ENCODE results near the gene MAOA.
"Not testable (repeated sequence)": the region's sequence is repeated elsewhere in the genome, so short reads cannot be mapped to it uniquely, and the experiment has no call there.

MAOA gene

DNA sequence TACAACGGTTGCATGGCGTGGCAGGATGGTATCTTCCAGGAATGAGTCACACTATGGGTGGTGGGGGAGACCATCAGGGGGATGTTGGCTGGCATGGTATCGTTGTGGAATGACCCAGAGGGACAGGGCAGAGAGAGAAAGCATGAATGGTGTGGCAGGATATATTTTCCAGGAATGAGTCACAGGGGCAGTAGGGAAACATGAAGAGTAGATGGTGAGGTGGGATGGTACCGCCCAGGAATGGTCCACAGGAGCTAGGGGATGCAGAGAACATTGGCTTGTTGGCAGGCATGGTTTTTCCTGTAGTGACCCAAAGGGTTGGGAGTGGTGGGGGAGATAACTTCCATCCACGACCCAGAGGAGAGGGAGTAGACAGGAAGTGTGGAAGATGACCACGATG lies 62.4 kb downstream of the MAOA start:
- DNase-seq = no peak

DNA sequence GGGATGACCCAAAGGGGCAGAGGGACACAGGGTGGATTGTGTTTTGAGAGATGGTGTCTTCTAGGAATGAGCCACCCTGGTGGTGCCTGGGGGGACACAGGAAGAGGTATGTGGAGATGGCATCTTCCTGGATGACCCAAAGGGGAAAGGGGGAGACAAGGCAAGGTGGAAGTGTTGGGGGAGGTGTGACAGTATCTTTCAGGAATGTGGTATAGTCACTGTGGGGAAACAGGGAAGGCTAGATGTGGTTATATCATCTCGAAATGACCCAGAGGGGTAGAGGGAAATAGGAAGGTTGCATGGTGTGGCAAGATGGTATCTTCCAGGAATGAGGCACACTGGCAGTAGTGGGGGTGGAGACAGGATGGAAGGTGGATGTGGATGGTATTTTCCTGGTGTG lies 62.9 kb downstream of the MAOA start:
- DNase-seq = no peak

DNA sequence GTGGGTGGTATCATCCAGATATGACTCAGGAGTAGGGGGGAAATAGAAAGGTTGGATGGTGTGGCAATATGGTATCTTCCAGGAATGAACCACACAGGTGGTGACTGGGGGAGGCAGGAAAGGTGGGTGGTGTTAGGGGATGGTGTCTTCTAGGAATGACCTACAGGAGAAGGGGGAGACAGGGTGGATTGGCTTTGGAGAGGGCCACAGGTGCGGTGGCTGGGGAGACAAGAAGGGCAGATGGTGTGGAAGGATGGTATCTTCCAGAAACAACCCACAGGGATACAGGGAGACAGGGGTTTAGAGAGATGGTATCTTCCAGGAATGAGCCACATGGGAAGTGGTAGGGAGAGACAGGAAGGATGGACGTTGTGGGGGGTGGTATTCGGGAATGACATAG lies 64.0 kb downstream of the MAOA start:
- no peak for DNase-seq

DNA sequence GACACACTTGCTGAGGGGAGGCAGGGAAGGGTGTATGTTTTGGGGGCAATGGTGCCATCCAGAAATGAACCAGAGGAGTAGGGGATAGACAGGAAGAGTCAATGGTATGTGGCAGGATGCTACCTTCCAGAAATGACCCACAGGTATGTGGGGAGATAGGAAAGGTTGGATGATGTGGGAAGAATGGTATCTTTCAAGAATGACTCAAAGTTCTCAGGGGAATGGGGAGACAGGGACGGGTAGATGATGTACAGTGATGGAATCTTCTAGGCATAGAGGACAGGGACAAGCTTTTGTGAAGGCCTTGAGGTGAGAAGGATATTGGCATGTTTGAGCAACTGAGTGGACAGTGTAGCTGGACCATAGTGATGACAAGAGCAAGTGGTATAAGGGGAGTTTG lies 64.9 kb downstream of the MAOA start:
- DNase-seq = no peak

DNA sequence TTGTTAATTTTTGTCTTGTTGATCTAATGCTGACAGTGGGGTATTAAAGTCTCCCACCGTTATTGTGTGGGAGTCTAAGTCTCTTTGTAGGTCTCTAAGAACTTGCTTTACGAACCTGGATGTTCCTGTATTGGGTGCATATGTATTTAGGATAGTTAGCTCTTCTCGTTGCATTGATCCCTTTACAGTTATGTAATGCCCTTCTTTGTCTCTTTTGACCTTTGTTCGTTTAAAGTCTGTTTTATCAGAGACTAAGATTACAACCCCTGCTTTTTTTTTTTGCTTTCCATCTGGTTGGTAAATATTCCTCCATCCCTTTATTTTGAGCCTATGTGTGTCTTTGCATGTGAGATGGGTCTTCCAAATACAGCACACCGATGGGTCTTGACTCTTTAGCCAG lies 69.1 kb downstream of the MAOA start:
- DNase-seq = not testable (repeated sequence)

DNA sequence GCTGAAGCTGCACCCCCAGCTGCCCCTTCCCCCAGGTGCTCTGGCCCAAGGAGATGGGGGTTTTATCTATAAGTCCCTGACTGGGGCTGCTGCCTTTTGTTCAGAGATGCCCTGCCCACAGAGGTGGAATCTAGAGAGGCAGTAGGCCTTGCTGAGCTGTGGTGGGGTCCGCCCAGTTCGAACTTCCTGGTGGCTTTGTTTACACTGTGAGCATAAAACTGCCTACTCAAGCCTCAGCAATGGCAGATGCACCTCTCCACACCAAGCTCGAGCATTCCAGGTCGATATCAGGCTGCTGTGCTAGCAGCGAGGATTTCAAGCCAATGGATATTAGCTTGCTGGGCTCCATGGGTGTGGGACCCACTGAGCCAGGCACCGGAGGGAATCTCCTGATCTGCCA lies 71.2 kb downstream of the MAOA start:
- DNase-seq = not testable (repeated sequence)

DNA sequence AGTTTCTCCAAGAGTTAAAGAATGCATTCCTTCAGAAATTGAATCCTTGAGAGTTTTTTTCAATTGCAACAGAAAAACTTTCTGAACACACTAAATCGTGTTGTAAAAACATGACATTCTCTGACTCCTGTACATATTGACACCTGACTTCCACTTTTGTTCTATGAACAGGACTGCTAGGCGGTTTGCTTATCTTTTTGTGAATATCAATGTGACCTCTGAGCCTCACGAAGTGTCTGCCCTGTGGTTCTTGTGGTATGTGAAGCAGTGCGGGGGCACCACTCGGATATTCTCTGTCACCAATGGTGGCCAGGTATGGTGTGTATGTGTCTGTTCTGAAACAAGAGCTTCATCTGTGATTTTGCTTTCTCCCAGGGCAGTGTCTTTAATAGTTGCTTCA lies 71.9 kb downstream of the MAOA start:
- DNase-seq = no peak

DNA sequence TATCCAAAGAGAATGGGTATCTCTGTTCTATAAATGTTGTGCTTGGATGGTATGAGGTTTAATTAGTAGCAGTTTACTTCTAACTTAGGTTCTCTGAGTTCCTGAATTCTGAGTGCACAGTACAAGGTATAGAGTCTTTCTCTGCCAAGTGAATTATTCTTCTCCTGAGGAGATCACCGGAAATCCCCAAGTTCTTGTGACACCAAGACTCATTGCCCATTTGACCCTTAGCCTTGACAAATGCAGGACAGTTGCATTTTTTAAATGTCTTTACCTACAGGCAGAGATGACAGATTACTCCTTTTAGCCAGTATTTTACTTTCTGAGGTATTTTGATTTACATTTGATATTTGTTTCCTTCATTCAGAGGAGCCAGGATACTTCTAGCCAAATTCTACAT lies 72.9 kb downstream of the MAOA start:
- DNase-seq = no peak

DNA sequence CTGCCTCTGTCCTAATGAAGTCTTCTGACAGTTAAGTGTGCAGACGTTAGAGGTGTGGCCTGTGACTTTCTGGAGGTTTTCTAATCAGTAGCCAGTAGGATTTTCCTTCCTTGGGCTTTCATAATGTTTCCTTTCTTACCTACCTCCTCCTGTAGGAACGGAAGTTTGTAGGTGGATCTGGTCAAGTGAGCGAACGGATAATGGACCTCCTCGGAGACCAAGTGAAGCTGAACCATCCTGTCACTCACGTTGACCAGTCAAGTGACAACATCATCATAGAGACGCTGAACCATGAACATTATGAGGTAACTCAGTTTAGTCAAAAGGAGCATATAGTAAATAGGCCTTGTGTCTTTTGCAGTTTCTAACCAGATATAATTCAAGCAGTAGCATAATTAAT lies 75.0 kb downstream of the MAOA start:
- DNase-seq = no peak

DNA sequence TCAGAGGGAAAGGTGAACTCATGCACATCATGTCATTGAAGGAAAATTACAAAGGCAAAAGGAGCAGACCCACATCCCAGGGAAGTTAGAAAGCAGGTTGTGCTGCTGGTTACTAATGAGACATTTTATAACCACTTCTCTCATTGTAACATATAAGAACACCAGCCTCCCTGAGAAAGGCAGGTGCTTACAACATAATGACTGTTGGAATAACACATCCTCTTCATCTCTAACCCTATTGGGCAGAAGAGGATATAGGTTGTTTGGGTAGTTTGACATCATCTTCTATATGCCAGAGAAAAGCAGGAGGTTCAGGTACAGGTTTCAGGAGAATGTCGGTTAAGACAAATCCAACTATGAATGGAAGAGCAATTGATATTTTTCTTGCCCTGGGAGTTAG lies 77.6 kb downstream of the MAOA start:
- no peak for DNase-seq

DNA sequence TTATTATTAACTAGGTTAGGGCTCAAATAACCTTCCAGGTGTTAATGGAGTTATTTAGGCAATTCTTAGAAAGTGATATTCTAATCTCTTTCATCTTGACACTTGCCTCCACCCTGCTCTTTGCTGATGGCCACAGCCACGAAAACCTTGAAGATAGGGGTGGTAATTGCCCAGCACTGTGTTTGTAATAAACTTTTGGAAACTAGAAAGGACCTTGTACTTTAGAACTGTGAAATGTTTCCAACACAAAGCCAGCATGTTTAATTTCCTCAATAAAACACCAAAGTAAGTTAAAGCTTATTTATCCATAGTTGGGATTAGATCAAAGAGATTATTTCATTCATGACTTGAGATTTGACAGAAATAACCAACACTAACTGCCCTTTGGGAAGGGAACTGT lies 78.3 kb downstream of the MAOA start:
- DNase-seq = no peak

DNA sequence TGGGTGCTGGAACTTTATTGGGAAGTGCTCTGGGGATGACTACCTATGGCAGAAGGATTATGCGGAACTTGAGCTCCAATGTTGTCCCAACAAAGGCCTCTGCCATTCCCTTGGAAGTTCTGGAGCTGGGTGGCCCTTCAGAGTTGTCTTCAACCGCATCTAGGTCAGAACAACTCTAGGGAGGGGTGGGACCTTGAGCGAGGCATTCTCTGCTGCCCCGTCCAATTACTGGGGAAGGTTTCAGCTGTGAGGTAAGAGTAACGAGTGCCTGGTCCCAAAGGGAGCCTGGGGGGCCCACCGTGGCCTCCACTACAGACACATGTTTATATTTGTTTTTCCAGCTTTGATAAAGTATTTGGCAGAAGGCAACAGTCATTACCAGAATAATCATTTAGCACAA lies 79.4 kb downstream of the MAOA start:
- DNase-seq = no peak

DNA sequence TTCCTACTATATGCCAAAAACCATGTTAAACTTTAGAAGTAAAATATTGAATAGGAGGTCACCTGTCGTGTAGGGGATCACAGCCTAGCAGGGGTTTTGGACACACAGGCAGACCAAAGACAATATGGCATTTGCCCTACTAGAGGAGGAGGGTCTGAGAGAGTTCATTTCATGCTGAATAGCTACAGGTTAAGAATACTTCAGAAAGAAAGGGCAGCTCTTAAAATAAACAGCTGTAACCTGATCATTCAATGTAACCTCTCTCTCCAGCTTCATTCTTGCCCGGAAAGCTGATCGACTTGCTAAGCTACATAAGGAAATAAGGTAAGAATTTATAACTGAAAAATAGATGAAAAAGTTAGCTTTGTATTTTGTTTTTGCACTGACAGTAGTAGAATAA lies 79.9 kb downstream of the MAOA start:
- DNase-seq = no peak

DNA sequence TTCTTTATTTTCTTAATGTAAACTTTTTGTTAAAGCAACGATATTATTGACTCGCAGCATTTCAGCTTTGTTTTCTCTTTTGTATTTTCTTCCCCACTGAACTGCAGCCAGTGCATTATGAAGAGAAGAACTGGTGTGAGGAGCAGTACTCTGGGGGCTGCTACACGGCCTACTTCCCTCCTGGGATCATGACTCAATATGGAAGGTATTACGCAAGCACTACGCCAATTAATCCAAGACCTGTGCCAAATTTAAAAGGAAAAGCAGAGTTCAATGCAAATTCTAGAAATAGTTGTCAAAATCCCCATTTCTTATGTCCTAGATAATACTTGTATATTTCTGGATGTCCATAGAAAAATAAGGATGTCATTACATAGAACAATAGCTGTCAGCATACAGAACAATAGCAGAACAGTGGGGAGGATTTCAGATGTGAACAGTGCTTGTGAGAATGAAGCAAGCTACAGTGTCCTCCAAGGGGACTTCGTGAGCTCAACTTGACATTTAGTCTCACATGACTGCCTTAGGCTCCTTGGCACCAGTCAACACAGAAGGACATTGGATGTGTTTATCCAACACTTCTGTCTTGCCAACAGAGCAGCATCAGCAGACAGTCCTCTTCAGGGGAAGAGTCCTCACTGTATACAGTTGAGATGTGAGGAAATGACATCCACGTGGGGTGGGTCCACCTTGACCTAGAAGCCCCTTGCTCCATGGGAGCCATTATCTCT lies 85.9 kb downstream of the MAOA start:
- no peak for DNase-seq

DNA sequence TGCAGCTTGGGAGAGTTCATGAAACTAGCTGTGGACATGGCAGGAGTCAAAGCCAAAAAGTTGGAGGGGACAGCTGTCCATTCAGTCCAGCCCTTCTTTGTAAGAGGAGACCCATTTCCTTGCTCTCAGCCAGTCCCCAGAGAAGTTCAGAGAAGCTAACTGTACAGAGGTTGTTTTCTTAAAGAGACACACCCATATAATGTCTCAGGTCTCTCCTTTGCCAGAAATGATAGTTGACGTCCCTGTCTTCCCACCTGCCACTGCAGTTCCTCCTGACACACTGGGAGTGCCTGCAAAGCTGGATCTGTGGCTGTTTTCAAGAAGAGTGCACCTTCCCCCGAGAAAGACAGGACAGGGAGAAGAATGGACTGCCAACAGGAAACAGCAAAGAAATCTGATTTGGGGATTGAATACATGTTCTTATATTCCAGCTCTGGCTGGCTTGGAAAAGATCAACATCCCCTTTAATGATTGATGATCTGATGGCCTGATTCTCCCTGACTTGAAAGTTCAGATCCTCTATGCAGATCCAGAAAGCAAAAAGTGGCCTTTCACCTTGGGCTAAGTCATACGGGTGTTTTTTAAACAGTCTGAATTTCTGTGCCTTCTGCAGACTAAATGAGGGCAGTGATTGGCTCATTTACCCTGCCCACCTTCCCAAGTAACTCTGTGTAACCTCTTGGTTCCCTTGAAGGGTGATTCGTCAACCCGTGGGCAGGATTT lies 87.2 kb downstream of the MAOA start:
- DNase-seq = no peak

DNA sequence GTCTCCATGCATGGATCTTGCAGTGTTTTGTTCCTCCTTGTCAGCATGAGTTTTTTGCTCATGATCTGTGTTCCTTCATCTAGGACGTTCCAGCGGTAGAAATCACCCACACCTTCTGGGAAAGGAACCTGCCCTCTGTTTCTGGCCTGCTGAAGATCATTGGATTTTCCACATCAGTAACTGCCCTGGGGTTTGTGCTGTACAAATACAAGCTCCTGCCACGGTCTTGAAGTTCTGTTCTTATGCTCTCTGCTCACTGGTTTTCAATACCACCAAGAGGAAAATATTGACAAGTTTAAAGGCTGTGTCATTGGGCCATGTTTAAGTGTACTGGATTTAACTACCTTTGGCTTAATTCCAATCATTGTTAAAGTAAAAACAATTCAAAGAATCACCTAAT lies 88.2 kb downstream of the MAOA start:
- no peak for DNase-seq

DNA sequence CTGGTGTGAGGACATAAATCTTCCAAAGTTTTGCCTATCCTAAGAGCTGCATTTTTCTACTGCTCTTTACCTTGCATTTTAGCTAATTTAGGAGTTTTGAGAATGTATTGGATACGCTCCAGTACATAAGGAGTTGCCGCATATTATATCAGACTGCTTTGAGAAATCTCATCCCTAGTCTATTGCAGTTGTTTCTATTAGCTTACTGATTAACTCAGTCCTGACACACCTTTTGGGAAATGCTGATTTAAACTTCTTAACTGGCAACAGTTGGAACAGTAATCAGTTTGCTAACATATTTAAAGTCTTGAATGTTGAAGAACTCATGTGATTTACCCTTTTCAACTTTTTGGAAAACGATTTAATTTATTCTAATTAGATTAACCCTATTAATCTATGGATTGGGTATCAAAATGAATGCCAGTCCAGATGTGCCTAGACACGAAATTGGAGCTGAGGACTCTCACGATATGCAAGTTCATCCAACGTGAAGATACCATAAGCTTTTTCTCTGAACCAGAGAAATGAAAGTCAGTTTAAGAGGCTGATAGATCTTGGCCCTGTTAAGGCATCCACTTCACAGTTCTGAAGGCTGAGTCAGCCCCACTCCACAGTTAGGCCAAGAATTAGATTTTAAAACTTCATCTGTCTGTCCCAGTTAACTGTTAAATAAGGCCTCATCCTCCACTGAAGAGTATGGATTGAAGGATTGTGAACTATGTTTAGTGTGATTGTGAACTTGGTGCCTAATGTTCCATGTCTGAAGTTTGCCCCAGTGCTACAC lies 90.0 kb downstream of the MAOA start:
- DNase-seq = no peak

DNA sequence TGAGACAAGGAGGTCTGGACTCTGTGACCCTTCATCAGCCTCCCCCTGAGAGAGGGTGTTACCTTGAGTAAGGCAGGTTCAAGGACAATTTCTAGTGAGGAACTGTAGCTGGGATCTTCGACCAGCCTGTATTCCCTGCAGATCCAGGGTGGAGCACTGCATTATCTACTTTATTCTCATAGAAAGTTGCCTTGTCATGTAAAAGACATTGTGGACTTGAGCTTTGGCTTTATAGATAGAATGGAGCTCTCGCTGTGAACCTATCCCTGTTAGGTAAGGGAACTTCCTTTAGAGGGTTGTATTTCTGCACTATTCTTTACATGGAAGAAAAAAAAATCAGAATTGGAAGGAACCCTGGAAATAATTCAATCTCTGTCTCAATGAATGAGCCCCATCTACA lies 91.4 kb downstream of the MAOA start:
- no peak for DNase-seq

DNA sequence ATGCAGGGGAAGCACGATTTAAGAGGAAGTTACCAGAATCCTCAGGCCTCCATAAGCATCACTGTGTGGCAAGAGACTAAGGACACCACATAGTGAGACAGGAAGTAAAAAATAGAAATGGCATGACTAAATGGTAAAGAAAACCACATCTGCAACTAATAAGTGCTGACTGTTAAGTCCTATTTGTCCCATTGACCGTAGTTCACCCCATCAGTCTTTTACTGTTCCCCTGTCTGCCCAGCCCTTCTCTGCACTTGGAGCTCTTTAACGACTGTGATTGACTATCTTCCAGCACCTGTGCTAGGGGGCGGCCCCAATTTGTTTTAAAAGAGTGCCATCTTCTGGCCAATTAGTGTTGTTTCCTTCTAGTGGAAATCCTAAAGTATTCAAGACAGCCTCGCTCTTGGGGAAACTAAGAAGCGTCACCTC lies 94.2 kb downstream of the MAOA start:
- peak; percentile 2 to 16 for DNase-seq

DNA sequence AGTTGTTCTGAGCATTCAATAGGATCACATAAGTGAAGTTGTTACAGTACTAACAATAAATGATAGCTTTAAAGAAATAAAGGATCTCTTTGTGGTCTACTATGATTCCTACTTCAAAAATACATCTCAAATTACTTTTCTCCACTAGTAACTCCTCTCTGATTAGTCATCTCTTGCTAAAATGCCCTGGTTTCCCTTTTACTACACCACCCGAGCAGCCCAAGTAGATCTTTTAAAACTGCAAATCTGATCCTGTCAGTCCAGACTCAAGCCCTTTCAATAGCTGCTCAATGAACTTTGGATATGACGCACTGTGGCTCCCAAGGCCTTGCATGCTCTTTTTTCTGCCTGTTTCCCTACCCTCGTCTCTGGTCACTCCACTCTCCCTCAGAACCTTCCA lies 97.5 kb downstream of the MAOA start:
- no peak for DNase-seq

DNA sequence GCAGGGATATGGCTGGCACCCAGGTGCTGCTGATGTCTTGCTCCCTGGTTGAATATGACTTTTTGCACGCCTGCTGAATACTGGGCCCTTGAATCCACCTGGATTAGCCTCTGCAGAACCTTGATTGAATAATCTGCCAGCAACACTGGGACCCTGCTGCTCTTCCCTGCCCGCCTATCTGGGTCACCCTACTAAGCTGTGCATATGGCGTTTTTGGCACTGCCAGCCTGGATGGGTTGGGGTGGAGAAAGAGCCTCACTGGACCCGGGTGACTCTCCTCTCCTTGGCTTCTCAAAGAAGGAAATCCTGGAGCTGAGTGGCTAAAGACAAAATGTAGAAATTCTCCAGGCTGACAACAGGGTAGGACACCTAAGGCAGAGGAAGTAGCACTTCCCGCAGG lies 100.0 kb downstream of the MAOA start:
- DNase-seq = no peak

DNA sequence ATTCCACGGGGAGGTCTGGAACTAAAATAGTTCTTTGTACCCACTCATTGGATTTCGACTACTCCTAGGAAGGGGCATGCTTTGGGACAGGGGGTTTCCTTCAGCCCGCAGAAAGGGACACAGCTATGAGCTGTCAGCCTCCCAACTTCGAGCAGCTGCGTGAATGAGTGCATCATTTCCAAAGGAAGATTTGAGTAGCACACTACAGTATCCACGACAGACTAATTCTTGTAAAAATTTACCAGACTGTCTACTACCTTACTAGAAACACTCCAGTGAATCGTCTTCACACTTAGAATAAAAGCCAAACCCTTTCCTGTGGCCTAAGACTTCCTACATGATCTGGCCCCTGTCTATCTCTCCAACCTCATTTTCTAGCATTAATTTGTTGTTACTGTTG lies 101.9 kb downstream of the MAOA start:
- no peak for DNase-seq

DNA sequence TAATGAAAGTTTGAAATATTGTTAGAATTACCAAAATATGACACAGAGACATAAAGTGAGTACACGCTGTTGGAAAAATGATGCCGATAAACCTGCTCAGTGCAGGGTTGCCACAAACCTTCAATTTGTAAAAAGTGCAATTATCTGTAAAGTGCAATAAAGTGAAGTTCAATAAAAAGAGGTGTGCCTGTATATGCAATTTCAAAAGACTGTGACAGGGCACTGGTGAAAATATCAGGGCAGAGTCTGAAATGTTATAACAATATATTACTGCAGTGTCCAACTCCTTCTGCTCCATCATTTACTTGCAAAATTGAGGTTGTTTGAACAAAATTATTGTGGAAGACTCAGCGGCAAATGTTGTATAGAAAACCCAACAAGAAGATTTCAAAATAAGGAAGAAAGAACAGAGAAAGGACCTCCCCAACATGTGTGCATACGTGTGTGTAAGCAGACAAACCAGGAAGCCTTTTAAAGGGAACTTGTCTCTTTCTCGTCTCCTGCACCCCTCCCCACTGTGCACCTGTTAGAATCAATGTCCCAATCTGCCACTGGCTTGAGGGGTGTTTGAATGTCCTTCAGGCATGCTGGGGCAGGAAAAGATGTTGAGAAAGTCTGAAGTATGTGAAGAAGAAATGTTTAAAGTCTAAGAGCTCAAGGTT lies 130.0 kb downstream of the MAOA start:
- DNase-seq = no peak
